Stimulated activated CD8-positive, alpha-beta memory T cell treated with anti-CD3 and anti-CD28 coated beads, Interleukin-7, amount 100 ng/mL, for 4 hours (primary cell): Measurements from ENCODE around the gene PPP4R1.
A peak's percentile ranks its signal among the peaks of the same experiment; 100 is the strongest.
"Not testable (repeated sequence)": the region's sequence is repeated elsewhere in the genome, so short reads cannot be mapped to it uniquely, and the experiment has no call there.

Source experiments
- DNase-seq, 2 donors: peaks; one replicate each; pipeline ENCODE4 v3.0.0-alpha.2; 2020; ENCODE audit warnings: low read depth in 2 of 2

The PPP4R1 gene

GRCh38 chr18:9628984-9629383 is 14.6 kb upstream of the PPP4R1 start:
- no peak for DNase-seq

DNA sequence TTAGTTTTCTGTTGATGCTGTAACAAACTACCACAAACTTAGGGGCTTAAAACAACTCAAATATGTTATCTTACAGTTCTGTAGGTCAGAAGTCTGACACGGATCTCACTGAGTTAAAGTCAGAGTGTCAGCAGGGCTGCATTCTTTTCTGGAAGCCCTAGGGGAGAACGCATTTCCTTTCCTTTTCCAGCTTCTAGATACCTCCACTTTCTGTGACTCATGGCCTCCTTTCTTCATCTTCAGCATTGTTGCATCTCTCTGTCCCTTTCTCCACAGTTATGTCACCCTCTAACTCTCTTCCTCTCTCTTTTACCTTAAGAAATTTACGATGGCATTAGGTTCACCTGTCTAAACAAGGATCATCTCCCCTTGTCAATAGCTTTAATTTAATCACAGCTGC is 13.3 kb upstream of the PPP4R1 start:
- DNase-seq = no peak

DNA sequence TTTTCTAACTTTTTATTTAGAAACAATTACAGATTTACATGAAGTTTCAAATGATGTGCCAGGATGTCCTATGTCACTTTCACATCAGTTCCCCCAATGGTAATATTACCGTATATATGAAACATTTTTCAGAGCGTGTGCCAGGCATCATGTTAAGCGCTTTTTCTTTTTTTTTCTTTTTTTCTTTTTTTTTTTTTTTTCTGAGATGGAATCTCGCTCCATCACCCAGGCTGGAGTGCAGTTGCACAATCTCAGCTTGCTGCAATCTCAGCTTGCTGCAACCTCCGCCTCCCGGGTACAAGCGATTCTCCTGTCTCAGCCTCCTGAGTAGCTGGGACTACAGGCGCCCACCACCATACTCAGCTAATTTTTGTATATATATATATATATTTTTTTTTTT is 5.6 kb upstream of the PPP4R1 start:
- DNase-seq = no peak

- no peak for DNase-seq
These were observed 5.2 kb upstream of the PPP4R1 start for GRCh38 chr18:9619545-9619944.

DNA sequence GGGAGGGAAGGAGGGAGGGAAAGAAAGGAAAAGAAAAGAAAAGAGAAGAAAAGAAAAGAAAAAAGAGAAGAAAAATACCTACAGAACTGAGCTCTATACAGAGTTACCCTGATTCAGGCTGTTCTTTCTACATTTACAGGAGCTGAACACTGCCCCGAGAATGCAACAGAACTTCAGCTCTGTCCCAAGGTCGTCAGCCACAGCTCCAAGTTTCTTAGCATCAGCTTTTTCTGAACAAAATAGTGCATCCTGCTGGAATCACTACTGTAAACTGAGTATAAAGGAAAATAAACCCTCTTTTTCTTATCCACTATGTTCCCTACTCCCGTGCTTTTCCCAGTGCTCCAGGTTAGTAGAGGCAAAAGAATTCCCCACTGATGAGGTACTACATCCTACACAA is 4.7 kb upstream of the PPP4R1 start:
- no peak for DNase-seq

DNA sequence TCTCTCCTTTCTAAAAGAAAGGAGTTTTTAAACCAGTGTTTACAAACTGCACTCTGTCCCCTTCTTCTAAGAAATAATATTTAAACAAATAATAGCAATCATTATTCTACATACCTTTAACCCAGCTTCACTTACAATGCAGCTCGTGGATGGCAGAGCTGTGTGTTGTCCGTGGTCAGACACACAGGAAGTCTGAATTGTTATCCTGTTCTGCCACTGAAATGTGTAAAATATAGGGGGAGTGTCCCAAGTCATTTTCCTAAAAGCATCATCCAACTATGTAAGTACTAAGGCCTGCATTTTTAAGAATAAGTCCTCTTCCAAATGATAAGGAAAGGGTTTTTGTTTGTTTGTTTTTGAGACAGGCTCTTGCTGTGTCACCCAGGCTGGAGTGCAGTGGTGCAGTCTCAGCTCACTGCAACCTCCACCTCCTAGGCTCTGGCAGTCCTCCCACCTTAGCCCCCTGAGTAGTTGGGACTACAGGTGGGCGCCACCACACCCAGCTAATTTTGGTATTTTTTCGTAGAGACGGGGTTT is 2.7 kb upstream of the PPP4R1 start:
- DNase-seq = no peak

- DNase-seq = no peak
These were observed 1.7 kb upstream of the PPP4R1 start for GRCh38 chr18:9616049-9616448.

- no peak for DNase-seq
These were observed 980 bp upstream of the PPP4R1 start for GRCh38 chr18:9615280-9615797.

- DNase-seq = peak in 1 of 2 donors; percentile 36
These were observed 584 bp downstream of the PPP4R1 start for GRCh38 chr18:9613550-9614400.

- no peak for DNase-seq
These were observed 1.4 kb downstream of the PPP4R1 start for GRCh38 chr18:9612977-9613376.

- no peak for DNase-seq
These were observed 2.0 kb downstream of the PPP4R1 start for GRCh38 chr18:9612215-9612830.

- DNase-seq = no peak
These were observed 5.2 kb downstream of the PPP4R1 start for GRCh38 chr18:9609190-9609589.

DNA sequence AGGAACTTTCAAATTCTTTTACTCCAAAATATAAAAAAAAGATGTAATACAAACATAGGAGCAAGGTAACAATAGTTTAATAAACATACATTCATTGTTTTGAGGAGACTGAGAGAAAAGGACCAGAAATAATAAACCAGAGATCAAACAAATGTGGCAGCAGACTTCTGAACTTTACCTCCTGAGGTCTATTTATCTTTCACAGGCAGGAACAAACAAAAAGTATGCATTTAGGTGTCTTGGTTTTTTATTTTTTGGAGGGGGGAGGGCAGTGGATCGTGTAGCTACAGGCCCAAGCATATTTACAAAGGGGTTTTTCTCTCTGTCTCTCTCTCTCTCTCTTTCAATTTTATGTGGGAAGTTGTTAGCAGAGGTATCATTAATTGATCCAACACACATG is 5.6 kb downstream of the PPP4R1 start:
- no peak for DNase-seq

- no peak for DNase-seq
These were observed 6.1 kb downstream of the PPP4R1 start for GRCh38 chr18:9608298-9608697.

DNA sequence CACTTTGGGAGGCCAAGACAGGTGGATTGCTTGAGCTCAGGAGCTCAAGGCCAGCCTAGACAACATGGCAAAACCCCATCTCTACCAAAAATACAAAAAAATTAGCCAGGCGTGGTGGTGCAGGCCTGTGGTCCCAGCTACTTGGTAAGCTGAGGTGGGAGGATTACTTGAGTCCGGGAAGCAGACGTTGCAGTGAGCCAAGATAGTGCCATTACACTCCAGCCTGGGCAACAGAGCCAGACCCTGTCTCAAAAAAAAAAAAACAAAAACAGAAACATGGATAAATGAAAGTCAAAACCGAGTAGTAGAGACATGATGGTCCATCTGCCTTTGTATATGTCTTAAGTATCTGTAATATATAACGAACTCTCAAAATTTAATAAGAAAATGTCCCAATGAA is 7.2 kb downstream of the PPP4R1 start:
- not testable (repeated sequence) for DNase-seq

- no peak for DNase-seq
These were observed 8.3 kb downstream of the PPP4R1 start for GRCh38 chr18:9606039-9606438.

- DNase-seq = no peak
These were observed 10.0 kb downstream of the PPP4R1 start for GRCh38 chr18:9604348-9604747.

- no peak for DNase-seq
These were observed 15.0 kb downstream of the PPP4R1 start for GRCh38 chr18:9599328-9599727.

DNA sequence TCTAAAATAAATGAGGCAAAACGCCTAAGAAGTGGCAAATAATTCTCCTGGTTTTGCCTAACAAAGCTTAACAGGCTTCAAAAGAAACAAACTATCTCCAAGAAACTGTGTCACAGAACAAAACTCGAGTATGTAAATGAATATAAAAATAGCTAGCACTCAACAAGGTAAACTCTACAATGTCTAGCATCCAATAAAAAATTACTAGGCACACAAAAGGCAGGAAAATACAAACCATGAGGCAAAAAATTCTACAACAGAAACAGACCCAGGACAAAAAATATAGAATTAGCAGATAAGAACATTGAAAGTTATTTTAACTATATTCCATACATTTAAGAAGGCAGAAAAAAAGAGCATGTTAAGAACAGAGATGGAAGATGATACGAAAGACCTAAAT is 16.8 kb downstream of the PPP4R1 start:
- DNase-seq = no peak

GRCh38 chr18:9596843-9597526 is 17.4 kb downstream of the PPP4R1 start:
- no peak for DNase-seq

GRCh38 chr18:9596226-9596625 is 18.1 kb downstream of the PPP4R1 start:
- no peak for DNase-seq

DNA sequence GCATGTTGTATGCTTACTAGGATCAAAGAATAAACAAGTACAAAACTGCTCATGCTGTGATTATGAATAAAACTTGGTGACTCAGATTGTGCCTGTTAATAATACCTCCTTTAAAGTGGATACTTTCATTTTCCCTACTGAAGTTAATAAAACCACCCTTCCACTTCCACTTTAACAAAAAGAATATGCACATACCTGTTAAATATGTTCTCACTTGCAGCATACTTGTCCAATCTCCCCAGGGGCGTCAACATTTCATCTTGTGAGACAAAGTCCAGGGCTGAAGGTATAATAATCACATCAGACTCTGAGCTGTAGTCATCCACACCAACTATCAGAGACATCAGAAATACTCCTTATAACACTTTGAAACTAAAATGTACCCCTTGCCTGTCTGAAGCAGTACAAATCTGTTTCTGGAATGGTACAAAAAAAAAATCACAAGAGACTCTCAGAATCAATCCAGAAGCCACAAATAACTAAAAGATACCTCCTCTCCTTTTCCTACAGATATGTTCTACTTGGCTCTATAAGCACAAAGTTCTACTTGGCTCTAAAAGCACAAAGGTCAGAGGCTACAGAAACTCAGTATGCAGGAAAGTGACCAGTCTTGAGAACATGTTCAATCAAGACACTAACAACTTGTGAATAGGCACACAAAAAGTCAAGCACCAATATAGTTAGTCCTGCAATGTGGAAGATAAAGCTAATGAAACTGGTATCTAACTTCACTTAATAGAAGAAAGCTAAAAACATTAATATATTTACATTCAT is 19.3 kb downstream of the PPP4R1 start:
- DNase-seq = no peak
